Epithelial cell of esophagus (primary cell): Measurements from ENCODE around the gene SPSB2.

Experiments used
- DNase-seq: peaks from one replicate; pipeline ENCODE4 v3.0.0; 2010; ENCODE audit warnings: low read depth
- H3K4me3 ChIP-seq: 2 replicates; pipeline ENCODE4 v1.5.1; 2011; ENCODE audit warnings: mild to moderate bottlenecking, low read length, control low read depth
- CTCF ChIP-seq: IDR thresholded peaks from 2 replicates; pipeline ENCODE4 v1.5.1; 2011; ENCODE audit warnings: low read depth, mild to moderate bottlenecking, low read length, control low read depth, inconsistent platforms; ENCODE audit not compliant: insufficient read depth; ENCODE audit errors: missing control alignments

The SPSB2 gene

GRCh38 chr12:6832125-6832524, 41.0 kb downstream of the SPSB2 start:
- no peak for TF ChIP-seq CTCF
- no peak for DNase-seq
- no peak overlapping the region for H3K4me3 ChIP-seq

- no peak overlapping the region for H3K4me3 ChIP-seq
- DNase-seq, result no peak
- TF ChIP-seq CTCF, result no peak
These were observed 41.6 kb downstream of the SPSB2 start for GRCh38 chr12:6831450-6831995.

DNA sequence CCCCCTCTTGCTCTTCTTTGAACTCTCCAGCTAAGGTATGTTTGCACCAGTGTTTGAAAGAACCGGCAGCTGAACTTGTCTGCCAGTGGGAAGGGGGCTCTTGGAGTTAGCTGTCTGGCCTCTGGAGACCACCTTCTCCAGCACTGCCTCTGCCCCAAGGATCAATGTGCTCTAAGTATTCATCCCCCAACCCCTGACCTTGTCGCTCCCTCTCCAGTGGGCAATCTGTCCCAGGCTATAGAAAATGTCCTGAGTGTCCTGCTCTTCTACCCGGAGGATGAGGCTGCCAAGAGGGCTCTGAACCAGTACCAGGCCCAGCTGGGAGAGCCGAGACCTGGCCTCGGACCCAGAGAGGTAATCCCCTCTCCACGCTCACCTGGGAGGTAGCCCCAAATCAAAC, 42.1 kb downstream of the SPSB2 start:
- TF ChIP-seq CTCF, result no peak
- DNase-seq, result no peak

DNA sequence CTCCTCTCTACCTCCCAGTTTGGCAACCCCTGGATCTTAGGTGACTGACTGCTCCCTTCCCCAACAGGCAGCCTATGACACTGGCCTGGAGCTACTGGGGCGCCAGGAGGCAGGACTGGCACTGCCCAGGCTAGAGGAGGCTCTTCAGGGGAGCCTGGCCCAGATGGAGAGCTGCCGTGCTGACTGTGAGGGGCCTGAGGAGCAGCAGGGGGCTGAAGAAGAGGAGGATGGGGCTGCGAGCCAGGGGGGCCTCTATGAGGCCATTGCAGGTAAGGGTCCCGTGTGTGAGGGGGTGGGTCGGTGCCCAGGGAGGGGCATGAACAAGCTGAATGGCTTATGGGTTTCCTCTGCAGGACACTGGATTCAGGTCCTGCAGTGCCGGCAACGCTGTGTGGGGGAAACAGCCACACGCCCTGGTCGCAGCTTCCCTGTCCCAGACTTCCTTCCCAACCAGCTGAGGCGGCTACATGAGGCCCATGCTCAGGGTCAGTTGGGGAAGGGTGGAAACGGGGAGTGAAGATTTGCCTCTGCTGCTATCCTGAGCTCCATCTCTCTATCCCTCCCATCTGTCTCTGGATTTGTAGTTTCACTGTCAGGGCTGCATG, 42.7 kb downstream of the SPSB2 start:
- DNase-seq, result no peak
- TF ChIP-seq CTCF, result no peak
- H3K4me3 ChIP-seq, result no peak overlapping the region

More for the DNA sequence above, 42.1 kb downstream of the SPSB2 start:
- no peak overlapping the region for H3K4me3 ChIP-seq

GRCh38 chr12:6829536-6830220, 43.4 kb downstream of the SPSB2 start:
- TF ChIP-seq CTCF, result peak; percentile 38
- H3K4me3 ChIP-seq, result peak overlapping the region; percentile 88
- no peak for DNase-seq

GRCh38 chr12:6828781-6829535, 44.1 kb downstream of the SPSB2 start:
- peak; percentile 57 for DNase-seq
- peak overlapping the region; percentile 88 for H3K4me3 ChIP-seq
- TF ChIP-seq CTCF, result no peak
